SIG-M5 treated with dmso at 0.1 percent for 504 hours (cell line): ENCODE measurements around the gene OGFOD2.
"Not testable (repeated sequence)": the region's sequence is repeated elsewhere in the genome, so short reads cannot be mapped to it uniquely, and the experiment has no call there.

Experiments
- DNase-seq: peaks from one replicate; lab custom pipeline; 2025; ENCODE audit not compliant: unreplicated experiment; lab: John Stamatoyannopoulos, UW

OGFOD2 gene

DNA sequence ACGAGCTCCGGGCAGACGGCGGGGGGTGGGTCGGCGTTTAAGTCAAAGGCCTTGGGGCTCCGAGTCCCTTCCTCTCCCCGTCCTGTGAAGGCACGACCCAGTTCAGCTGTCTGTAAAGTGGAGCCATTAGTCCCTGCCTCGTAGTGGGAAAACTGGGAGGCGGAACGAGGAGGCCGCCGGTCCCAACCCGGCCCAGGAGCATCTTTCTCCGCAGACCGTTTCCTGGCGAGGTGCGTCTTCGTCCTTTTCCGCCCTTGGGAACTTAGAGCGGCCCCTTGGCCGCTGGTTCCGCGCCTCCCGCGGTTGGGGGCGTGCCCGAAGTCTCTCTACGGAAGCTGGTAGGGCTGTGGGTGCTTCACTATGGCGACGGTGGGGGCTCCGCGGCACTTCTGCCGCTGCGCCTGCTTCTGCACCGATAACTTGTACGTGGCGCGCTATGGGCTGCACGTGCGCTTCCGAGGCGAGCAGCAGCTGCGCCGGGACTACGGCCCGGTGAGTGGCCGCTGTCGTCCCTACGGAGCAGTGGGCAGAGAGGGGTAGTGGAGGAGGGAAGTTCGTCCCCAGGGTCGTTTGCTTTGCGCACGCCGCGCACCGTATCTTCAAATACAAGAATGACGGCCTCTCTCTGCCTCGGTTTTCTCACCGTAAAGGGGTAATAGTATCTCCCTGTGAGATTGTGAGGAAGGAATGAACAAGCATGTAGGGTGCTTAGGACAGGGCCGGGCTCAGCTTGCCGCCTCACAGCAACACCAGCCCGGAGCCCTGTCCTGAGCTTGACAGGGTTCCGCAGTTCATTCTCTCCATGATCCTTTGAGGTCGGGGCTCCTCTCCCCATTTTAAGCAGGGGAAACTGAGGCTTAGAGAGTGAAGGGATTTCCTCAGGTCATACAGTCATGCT, at the start of gene OGFOD2:
Gene OGFOD2, plus strand, starts transcription at position 353 of the 898 bp plus-strand sequence. Its CDS starts 8 bp downstream, at position 361.
- peak; percentile 95 for DNase-seq

GRCh38 chr12:122927756-122928403, 47.2 kb upstream of the OGFOD2 start:
- no peak for DNase-seq

GRCh38 chr12:122928404-122929147, 46.5 kb upstream of the OGFOD2 start:
- DNase-seq: no peak

- DNase-seq: no peak
Observed at GRCh38 chr12:122929148-122929538, 45.9 kb upstream of the OGFOD2 start.

DNA sequence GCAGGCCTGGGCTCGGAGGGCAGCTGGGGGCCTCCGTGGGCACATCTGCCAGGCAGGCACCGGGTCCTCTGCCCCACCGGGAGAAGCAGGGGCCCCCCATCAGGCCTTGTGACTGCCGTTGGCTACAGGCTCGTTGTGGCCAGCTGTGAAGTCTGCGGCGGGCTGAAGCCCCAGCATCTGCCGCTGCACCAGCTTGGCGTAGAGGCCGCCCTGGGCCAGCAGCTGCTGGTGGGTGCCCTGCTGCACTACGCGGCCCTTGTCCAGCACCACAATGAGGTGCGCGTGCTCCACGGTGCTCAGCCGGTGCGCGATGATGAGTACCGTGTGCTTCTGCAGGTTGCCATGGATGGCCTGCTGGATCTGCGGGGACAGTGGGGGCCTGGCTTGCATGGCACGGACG, 45.2 kb upstream of the OGFOD2 start:
- no peak for DNase-seq

- no peak for DNase-seq
Observed at GRCh38 chr12:122932207-122932606, 42.8 kb upstream of the OGFOD2 start.

GRCh38 chr12:122934722-122935121, 40.3 kb upstream of the OGFOD2 start:
- DNase-seq: no peak

DNA sequence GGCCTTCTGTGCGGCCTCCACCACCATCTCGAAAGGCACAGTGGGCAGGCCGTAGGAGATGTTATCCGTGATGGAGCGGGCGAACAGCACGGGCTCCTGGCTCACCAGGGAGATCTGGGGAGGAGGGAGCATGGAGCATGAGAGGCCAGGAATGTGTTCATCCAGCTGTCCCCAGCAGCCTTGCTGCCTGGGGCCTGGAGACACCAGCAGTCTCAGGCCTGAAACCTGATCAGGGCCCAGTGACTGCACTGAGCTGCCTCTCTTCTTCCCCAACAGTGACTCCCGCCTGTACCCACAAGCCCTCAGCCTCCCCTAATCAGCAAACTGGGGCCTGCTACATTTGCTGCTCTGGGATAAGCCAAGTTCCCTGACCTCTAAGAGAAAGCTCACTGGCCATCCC, 39.7 kb upstream of the OGFOD2 start:
- no peak for DNase-seq

DNA sequence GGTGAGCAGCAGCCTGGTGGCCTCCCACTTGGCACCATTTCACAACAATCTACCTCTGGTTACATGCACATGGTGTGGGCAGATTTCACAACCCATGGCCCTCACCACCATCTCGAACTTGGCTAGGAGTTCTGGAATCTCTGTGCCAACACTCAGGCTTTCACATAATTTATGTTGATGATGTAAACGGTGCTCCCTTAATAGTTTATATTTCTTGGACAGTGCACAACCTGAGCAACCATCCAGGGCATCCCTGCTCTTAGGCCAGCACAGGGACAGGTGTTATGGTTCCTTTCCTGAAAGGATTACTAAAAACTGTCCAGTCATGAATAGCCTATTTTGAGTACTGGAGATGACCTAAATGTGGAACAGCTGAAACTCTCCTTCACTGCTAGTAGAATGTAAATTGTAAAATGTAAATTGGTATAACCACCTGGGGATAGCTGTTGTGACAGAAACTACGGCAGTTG, 37.4 kb upstream of the OGFOD2 start:
- no peak for DNase-seq

GRCh38 chr12:122939125-122939524, 35.9 kb upstream of the OGFOD2 start:
- no peak for DNase-seq

GRCh38 chr12:122941351-122941750, 33.7 kb upstream of the OGFOD2 start:
- not testable (repeated sequence) for DNase-seq

GRCh38 chr12:122942637-122943036, 32.4 kb upstream of the OGFOD2 start:
- DNase-seq: no peak

DNA sequence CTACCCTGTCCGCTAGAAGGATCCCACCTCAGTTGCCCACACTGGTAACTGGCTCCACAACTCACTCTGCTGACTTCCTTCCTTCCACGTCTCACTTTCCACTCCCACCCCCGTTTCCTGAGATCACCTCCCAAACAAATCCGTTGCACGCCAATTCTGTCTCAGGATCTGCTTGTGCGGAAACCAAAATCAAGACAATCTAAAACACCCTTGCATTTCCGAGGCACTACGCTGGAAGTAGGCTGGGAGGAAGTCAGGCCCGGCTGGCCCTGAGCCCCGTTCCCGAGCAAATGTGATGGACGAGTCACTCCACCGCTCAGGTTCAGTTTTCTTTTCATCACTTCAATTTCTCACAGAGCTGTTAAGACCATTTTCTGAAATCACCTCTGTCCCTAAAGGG, 31.8 kb upstream of the OGFOD2 start:
- DNase-seq: no peak

GRCh38 chr12:122944605-122945592, 30.1 kb upstream of the OGFOD2 start:
- DNase-seq: no peak

DNA sequence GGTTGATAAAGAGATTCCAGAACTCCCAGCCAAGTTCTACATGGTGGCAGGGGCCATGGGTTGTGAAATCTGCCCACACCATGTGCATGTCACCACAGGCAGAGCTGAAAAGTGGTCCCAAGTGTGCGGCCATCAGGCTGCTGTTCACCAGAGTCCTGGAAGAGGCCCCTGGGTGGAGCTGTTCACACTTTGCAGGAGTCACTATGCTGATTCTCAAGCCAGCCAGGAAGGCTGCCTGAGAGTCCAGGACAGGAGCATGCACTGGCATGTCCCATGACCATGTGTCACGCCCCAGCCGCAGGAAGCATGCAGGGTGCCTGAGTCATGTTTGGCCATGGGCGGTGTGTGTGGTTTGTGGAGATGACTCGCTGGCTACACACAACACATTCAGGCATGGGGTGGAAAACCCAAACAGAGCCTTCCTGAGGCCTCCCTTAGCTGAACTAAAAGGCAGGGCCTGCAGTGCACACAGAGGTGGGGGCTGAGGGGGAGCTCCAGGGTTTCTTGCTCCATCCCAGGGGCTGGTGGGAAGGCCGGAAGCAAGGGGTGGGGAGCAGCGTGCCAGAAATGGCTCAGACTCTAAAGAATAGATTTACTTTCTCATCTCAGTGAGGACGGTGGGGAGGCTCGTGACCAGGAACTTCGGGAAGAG, 28.2 kb upstream of the OGFOD2 start:
- DNase-seq: peak; percentile 86

- DNase-seq: no peak
Observed at GRCh38 chr12:122947352-122947792, 27.7 kb upstream of the OGFOD2 start.

GRCh38 chr12:122948605-122949004, 26.4 kb upstream of the OGFOD2 start:
- no peak for DNase-seq

- DNase-seq: no peak
Observed at GRCh38 chr12:122949405-122949804, 25.6 kb upstream of the OGFOD2 start.

DNA sequence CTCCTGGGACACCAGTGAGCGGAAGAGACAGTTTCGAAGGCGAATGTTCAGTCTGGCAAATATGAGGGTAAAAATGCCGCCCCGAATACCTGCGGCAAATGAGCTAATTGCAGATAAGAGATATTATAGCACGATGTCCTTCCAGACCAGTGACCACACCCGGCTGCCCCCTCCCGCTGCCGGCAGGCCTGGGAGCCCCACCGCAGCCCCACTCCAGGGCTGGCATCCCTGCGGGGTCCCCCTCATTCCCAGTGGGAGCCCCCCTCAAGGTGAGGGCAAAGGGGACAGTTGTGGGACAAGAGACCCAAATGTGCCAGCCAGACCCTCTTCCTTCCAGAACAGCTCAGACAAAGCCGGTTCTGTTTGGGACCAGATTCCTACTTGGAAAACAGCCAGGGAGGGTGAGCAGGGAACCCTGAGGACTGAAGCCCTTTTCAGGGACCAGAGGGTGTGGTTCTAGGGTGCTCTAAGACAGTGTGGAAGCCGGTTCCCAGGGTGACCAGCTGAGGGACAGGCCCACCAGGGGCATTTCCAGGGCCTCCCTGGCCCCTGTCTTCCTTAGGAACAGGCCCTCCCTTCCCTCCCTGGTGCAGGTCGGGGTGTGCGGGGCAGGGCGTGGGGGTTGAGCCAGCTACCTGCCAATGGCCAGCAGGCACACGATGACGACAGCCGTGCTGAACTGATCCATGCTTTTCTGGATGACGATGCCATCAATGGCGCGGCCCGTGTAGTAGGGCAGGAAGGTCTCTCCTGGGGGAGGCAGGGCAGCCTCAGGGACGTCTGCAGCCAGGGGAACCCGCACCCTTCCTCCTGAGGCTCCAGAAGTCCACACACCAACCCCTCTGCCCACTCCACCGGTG, 25.0 kb upstream of the OGFOD2 start:
- DNase-seq: no peak
